Prostate gland (tissue), 2 donors: ENCODE measurements around the gene RDH13.

Source experiments
- CTCF ChIP-seq, 4 experiments: fragments of 200-600 bp in 2 of 4; fragments of 450-650 bp in 2 of 4; sonication (generic) in 2 of 4; IDR thresholded peaks; 1 replicate in 3 of 4; 2 replicates in 1 of 4; pipeline ENCODE4 v1.5.1; 2016 to 2019; ENCODE audit warnings: antibody characterized with exemption in 4 of 4, mild to moderate bottlenecking in 2 of 4, moderate library complexity in 2 of 4
- POLR2A ChIP-seq: fragments of 450-650 bp; IDR thresholded peaks from one replicate; pipeline ENCODE4 v1.6.1; 2016; ENCODE audit warnings: antibody characterized with exemption, mild to moderate bottlenecking

- TF ChIP-seq CTCF (IDR thresholded peaks at IDR 0.05) (no peak), POLR2A (no peak)
Observed at GRCh38 chr19:55092423-55093318, 29.7 kb upstream of the RDH13 start.
